ENCODE data around the gene WAC.

- TF ChIP-seq, protein P1, sequence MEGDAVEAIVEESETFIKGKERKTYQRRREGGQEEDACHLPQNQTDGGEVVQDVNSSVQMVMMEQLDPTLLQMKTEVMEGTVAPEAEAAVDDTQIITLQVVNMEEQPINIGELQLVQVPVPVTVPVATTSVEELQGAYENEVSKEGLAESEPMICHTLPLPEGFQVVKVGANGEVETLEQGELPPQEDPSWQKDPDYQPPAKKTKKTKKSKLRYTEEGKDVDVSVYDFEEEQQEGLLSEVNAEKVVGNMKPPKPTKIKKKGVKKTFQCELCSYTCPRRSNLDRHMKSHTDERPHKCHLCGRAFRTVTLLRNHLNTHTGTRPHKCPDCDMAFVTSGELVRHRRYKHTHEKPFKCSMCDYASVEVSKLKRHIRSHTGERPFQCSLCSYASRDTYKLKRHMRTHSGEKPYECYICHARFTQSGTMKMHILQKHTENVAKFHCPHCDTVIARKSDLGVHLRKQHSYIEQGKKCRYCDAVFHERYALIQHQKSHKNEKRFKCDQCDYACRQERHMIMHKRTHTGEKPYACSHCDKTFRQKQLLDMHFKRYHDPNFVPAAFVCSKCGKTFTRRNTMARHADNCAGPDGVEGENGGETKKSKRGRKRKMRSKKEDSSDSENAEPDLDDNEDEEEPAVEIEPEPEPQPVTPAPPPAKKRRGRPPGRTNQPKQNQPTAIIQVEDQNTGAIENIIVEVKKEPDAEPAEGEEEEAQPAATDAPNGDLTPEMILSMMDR (IDR thresholded peaks at IDR 0.05): no peak
- TF ChIP-seq POLR2A (IDR thresholded peaks at IDR 0.05): no peak
These were observed 134.0 kb downstream of the WAC start for GRCh38 chr10:28666751-28667467.

All from thyroid gland (tissue), 4 donors.